Caco-2 (cell line): ENCODE data around the gene EIF4EBP3. TPM values are rescaled to one million over a fixed set of nuclear protein-coding genes. Genes with fewer than 3 reads are reported as not detected.

Source experiments
- BruUV-seq: library from RNA; stranded (reverse); fragments of 400-500 nt; replicated peaks from 2 replicates; lab custom pipeline; 2021; lab: Mats Ljungman, UMichigan
- CTCF ChIA-PET: fragments of 300-600 bp; sonication (Branson Sonifier 250); formaldehyde crosslinking; loops from one replicate; lab custom pipeline; 2022; ENCODE audit warnings: antibody characterized with exemption; lab: Charles Lee
- POLR2A ChIA-PET: fragments of 300-600 bp; sonication (Branson Sonifier 250); formaldehyde crosslinking; loops from one replicate; lab custom pipeline; 2022; ENCODE audit warnings: antibody characterized with exemption; lab: Charles Lee
- DNase-seq, 2 experiments: peaks; one replicate each; pipeline versions ENCODE4 v3.0.0 to v3.0.0-alpha.2; 2020 to 2022
- H3K27me3 ChIP-seq: replicated peaks from 2 replicates; pipeline ENCODE4 v1.6.0; 2011; ENCODE audit warnings: low read length; ENCODE audit not compliant: control insufficient read depth, insufficient read depth
- H3K36me3 ChIP-seq: 2 replicates; pipeline ENCODE4 v1.5.1; 2011; ENCODE audit warnings: low read length; ENCODE audit not compliant: control insufficient read depth, insufficient read depth
- H3K4me1 ChIP-seq: fragments of 250-450 bp; sonication (Bioruptor Pico); 2 replicates; pipeline ENCODE4 v1.5.1; 2020; ENCODE audit warnings: mild to moderate bottlenecking
- H3K4me3 ChIP-seq: 2 replicates; pipeline ENCODE4 v1.5.1; 2011; ENCODE audit warnings: low read depth, mild to moderate bottlenecking, control low read depth, low read length
- H3K9me3 ChIP-seq: fragments of 250-450 bp; sonication (Bioruptor Pico); 2 replicates; pipeline ENCODE4 v1.5.1; 2020; ENCODE audit warnings: mild to moderate bottlenecking, moderate library complexity
- H3K27ac Mint-ChIP-seq: one replicate; pipeline ENCODE4 v1.8.0; 2022; ENCODE audit warnings: mixed read lengths; ENCODE audit not compliant: unreplicated experiment
- H3K27me3 Mint-ChIP-seq: one replicate; pipeline ENCODE4 v1.8.0; 2022; ENCODE audit warnings: mixed read lengths; ENCODE audit not compliant: insufficient read depth, unreplicated experiment
- H3K36me3 Mint-ChIP-seq: one replicate; pipeline ENCODE4 v1.8.0; 2022; ENCODE audit warnings: mild to moderate bottlenecking, mixed read lengths; ENCODE audit not compliant: insufficient read depth, unreplicated experiment
- H3K4me1 Mint-ChIP-seq: one replicate; pipeline ENCODE4 v1.8.0; 2022; ENCODE audit warnings: low read depth, mixed read lengths; ENCODE audit not compliant: unreplicated experiment
- H3K4me3 Mint-ChIP-seq: one replicate; pipeline ENCODE4 v1.8.0; 2022; ENCODE audit warnings: mild to moderate bottlenecking, moderate library complexity, mixed read lengths; ENCODE audit not compliant: unreplicated experiment
- H3K9me3 Mint-ChIP-seq: one replicate; pipeline ENCODE4 v1.8.0; 2022; ENCODE audit warnings: mixed read lengths; ENCODE audit not compliant: unreplicated experiment
- CTCF ChIP-seq, 2 experiments: fragments of 200-600 bp in 1 of 2; IDR thresholded peaks; 1 replicate in 1 of 2; 2 replicates in 1 of 2; pipeline versions ENCODE4 v1.5.1 to v1.8.0; 2011 to 2022; ENCODE audit warnings: antibody characterized with exemption in 1 of 2, control low read depth in 1 of 2, inconsistent platforms in 1 of 2, low read depth in 1 of 2, low read length in 1 of 2, mild to moderate bottlenecking in 1 of 2, moderate library complexity in 1 of 2; ENCODE audit not compliant: insufficient read depth in 1 of 2, severe bottlenecking in 1 of 2, unreplicated experiment in 1 of 2
- intact Hi-C: fragments of 100-400 bp; cut with micrococcal nuclease; formaldehyde crosslinking; loops from one replicate; pipeline ENCODE4 v1.10.0; 2022; ENCODE audit not compliant: unreplicated experiment
- total RNA-seq: library from RNA; stranded (reverse); gene quantifications from 2 replicates; pipeline ENCODE4 v1.2.3, GENCODE V29; 2022

EIF4EBP3 gene
- total RNA-seq, 1 experiment from 2014 or later: 7.6 TPM

GRCh38 chr5:140544986-140545385, 2.5 kb upstream of the EIF4EBP3 start:
- H3K27me3 ChIP-seq: no peaks in the 10 kb centered on the region
- H3K9me3 ChIP-seq: no peaks in the 10 kb centered on the region
- Mint-ChIP-seq H3K4me1 (peaks cover 19% of the 10 kb centered on the region), H3K4me3 (no peak overlapping the region), H3K36me3 (peaks cover 92% of the 10 kb centered on the region), H3K27me3 (no peaks in the 10 kb centered on the region), H3K9me3 (no peaks in the 10 kb centered on the region), H3K27ac (peak overlapping the region; percentile 28)
- CTCF ChIA-PET: interaction anchor here (0.6 to 0.7 kb wide), 2 partner anchors 11 to 90 kb away, joined by 3 to 4 read pairs; no protein-coding TSS in a partner anchor
- no peak for DNase-seq
- H3K4me1 ChIP-seq: peaks cover 13% of the 10 kb centered on the region
- no peak overlapping the region for H3K4me3 ChIP-seq
- intact Hi-C loops: no loop called here
- TF ChIP-seq CTCF (IDR thresholded peaks at IDR 0.05; ENCODE audit: insufficient read depth in 1 of 2, low read depth in 1 of 2, low read length in 1 of 2, severe bottlenecking in 1 of 2, unreplicated experiment in 1 of 2): no peak
- no TSS peak for BruUV-seq
- H3K36me3 ChIP-seq: peaks cover 4% of the 10 kb centered on the region
- POLR2A ChIA-PET: interaction anchor here (0.6 kb wide), 1 partner anchor 61 kb away, joined by 6 read pairs; no protein-coding TSS in a partner anchor

- Mint-ChIP-seq H3K36me3 (peaks cover 92% of the 10 kb centered on the region), H3K27ac (no peak overlapping the region), H3K27me3 (no peaks in the 10 kb centered on the region), H3K9me3 (no peaks in the 10 kb centered on the region), H3K4me1 (peaks cover 19% of the 10 kb centered on the region), H3K4me3 (no peak overlapping the region)
- no TSS peak for BruUV-seq
- TF ChIP-seq CTCF (IDR thresholded peaks at IDR 0.05; ENCODE audit: insufficient read depth in 1 of 2, low read depth in 1 of 2, low read length in 1 of 2, severe bottlenecking in 1 of 2, unreplicated experiment in 1 of 2): no peak
- DNase-seq: no peak
- intact Hi-C loops: loop anchor here (2.0 kb wide), 2 partner anchors 173 kb away; no protein-coding TSS in a partner anchor
- Histone ChIP-seq H3K36me3 (peaks cover 6% of the 10 kb centered on the region), H3K4me3 (no peak overlapping the region), H3K4me1 (peaks cover 13% of the 10 kb centered on the region), H3K27me3 (no peaks in the 10 kb centered on the region), H3K9me3 (no peaks in the 10 kb centered on the region)
- CTCF ChIA-PET: no interaction called here
- POLR2A ChIA-PET: no interaction called here
These were observed 1.9 kb upstream of the EIF4EBP3 start for GRCh38 chr5:140545606-140546005.

GRCh38 chr5:140546851-140547507, 483 bp upstream of the EIF4EBP3 start:
- peak in 1 of 2 experiments; percentile 28 for DNase-seq
- H3K9me3 ChIP-seq: no peaks in the 10 kb centered on the region
- CTCF ChIA-PET: interaction anchor here (0.6 to 1.7 kb wide), 15 partner anchors 10 to 200 kb away, joined by 3 to 10 read pairs (median 4); partner anchors contain the start of genes APBB3, CD14, HARS1 and HBEGF
- no peaks in the 10 kb centered on the region for H3K27me3 ChIP-seq
- Mint-ChIP-seq H3K4me1 (peaks cover 19% of the 10 kb centered on the region), H3K4me3 (peak overlapping the region; percentile 69), H3K9me3 (no peaks in the 10 kb centered on the region), H3K27me3 (no peaks in the 10 kb centered on the region), H3K36me3 (peaks cover 93% of the 10 kb centered on the region), H3K27ac (peak overlapping the region; percentile 88)
- POLR2A ChIA-PET: interaction anchor here (0.5 to 2.1 kb wide), 12 partner anchors 10 to 173 kb away, joined by 3 to 30 read pairs (median 4); partner anchors contain the start of genes ANKHD1, APBB3, HARS1 and HARS2
- peaks cover 6% of the 10 kb centered on the region for H3K36me3 ChIP-seq
- H3K4me1 ChIP-seq: peaks cover 13% of the 10 kb centered on the region
- peak overlapping the region; percentile 13; the same call in 1 of the 2 replicates for H3K4me3 ChIP-seq
- intact Hi-C loops: loop anchor here (1.0 to 2.0 kb wide), 6 partner anchors 10 to 174 kb away; partner anchors contain the start of genes APBB3, CD14, SLC35A4 and SRA1
- TF ChIP-seq CTCF (IDR thresholded peaks at IDR 0.05; ENCODE audit: insufficient read depth in 1 of 2, low read depth in 1 of 2, low read length in 1 of 2, severe bottlenecking in 1 of 2, unreplicated experiment in 1 of 2): no peak
- BruUV-seq: no TSS peak
